Measurements from ENCODE around the gene TEX22.

DNA sequence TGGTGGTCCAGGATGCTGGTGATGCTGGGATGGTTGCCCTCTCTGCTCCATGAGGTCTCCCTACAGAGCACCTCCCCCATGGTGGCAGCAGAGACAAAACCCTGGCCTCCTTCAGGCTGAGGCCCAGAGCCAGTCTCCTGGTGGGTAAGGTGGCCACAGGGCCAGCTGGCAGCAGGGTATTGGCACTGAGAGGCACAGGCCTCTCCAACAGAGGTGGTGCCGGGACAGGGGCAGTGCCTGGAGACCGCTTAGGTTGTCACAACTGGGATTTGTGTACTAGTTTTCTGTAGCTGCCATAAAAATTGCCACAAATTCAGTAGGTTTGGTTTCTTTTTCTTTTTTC lies 15.2 kb downstream of the TEX22 start:
- TF ChIP-seq, protein P1, sequence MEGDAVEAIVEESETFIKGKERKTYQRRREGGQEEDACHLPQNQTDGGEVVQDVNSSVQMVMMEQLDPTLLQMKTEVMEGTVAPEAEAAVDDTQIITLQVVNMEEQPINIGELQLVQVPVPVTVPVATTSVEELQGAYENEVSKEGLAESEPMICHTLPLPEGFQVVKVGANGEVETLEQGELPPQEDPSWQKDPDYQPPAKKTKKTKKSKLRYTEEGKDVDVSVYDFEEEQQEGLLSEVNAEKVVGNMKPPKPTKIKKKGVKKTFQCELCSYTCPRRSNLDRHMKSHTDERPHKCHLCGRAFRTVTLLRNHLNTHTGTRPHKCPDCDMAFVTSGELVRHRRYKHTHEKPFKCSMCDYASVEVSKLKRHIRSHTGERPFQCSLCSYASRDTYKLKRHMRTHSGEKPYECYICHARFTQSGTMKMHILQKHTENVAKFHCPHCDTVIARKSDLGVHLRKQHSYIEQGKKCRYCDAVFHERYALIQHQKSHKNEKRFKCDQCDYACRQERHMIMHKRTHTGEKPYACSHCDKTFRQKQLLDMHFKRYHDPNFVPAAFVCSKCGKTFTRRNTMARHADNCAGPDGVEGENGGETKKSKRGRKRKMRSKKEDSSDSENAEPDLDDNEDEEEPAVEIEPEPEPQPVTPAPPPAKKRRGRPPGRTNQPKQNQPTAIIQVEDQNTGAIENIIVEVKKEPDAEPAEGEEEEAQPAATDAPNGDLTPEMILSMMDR (conservative IDR thresholded peaks at IDR 0.05; ENCODE audit: low read depth in 2 of 2) = no peak
- TF ChIP-seq CREB1 (CRISPR knock-in tag; IDR thresholded peaks at IDR 0.05; ENCODE audit: low read depth) = no peak
- TF ChIP-seq ZNF331 (CRISPR knock-in tag; IDR thresholded peaks at IDR 0.05; ENCODE audit: low read depth) = no peak
- TF ChIP-seq EZH2phosphoT487 (IDR thresholded peaks at IDR 0.05; ENCODE audit: unreplicated experiment) = no peak
- no peak for TF ChIP-seq POLR2AphosphoS5 (IDR thresholded peaks at IDR 0.05; ENCODE audit: low read depth)
- no peak for TF ChIP-seq STAT1 (IDR thresholded peaks at IDR 0.05; ENCODE audit: unreplicated experiment)
- TF ChIP-seq, protein P2, sequence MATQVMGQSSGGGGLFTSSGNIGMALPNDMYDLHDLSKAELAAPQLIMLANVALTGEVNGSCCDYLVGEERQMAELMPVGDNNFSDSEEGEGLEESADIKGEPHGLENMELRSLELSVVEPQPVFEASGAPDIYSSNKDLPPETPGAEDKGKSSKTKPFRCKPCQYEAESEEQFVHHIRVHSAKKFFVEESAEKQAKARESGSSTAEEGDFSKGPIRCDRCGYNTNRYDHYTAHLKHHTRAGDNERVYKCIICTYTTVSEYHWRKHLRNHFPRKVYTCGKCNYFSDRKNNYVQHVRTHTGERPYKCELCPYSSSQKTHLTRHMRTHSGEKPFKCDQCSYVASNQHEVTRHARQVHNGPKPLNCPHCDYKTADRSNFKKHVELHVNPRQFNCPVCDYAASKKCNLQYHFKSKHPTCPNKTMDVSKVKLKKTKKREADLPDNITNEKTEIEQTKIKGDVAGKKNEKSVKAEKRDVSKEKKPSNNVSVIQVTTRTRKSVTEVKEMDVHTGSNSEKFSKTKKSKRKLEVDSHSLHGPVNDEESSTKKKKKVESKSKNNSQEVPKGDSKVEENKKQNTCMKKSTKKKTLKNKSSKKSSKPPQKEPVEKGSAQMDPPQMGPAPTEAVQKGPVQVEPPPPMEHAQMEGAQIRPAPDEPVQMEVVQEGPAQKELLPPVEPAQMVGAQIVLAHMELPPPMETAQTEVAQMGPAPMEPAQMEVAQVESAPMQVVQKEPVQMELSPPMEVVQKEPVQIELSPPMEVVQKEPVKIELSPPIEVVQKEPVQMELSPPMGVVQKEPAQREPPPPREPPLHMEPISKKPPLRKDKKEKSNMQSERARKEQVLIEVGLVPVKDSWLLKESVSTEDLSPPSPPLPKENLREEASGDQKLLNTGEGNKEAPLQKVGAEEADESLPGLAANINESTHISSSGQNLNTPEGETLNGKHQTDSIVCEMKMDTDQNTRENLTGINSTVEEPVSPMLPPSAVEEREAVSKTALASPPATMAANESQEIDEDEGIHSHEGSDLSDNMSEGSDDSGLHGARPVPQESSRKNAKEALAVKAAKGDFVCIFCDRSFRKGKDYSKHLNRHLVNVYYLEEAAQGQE (IDR thresholded peaks at IDR 0.05; ENCODE audit: unreplicated experiment) = no peak
- no peak for TF ChIP-seq EZH2 (IDR thresholded peaks at IDR 0.05; ENCODE audit: low read depth, unreplicated experiment)
- TF ChIP-seq, protein P3, sequence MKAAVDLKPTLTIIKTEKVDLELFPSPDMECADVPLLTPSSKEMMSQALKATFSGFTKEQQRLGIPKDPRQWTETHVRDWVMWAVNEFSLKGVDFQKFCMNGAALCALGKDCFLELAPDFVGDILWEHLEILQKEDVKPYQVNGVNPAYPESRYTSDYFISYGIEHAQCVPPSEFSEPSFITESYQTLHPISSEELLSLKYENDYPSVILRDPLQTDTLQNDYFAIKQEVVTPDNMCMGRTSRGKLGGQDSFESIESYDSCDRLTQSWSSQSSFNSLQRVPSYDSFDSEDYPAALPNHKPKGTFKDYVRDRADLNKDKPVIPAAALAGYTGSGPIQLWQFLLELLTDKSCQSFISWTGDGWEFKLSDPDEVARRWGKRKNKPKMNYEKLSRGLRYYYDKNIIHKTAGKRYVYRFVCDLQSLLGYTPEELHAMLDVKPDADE (IDR thresholded peaks at IDR 0.05) = no peak
